SKM-1 treated with dmso at 0.1 percent for 144 hours (cell line): ENCODE results near the gene OPN4.

Experiments used
- DNase-seq: peaks from one replicate; lab custom pipeline; 2025; ENCODE audit not compliant: unreplicated experiment; lab: John Stamatoyannopoulos, UW

The OPN4 gene

GRCh38 chr10:86715836-86716235 is 61.5 kb downstream of the OPN4 start:
- DNase-seq = no peak
